A673 (cell line): ENCODE results near the gene ATG2B. TPM values are rescaled to one million over a fixed set of nuclear protein-coding genes. Genes with fewer than 3 reads are reported as not detected.

Source experiments
- BruUV-seq: library from RNA; stranded (reverse); fragments of 400-500 nt; replicated peaks from 2 replicates; lab custom pipeline; 2021; lab: Mats Ljungman, UMichigan
- CTCF ChIA-PET: fragments of 300-600 bp; sonication (Branson Sonifier 250); formaldehyde crosslinking; loops from one replicate; lab custom pipeline; 2022; ENCODE audit warnings: antibody characterized with exemption; lab: Charles Lee
- POLR2A ChIA-PET: fragments of 300-600 bp; sonication (Branson Sonifier 250); formaldehyde crosslinking; loops from one replicate; lab custom pipeline; 2022; ENCODE audit warnings: antibody characterized with exemption; ENCODE audit not compliant: low non-redundant PET; lab: Charles Lee
- DNase-seq: peaks from one replicate; pipeline ENCODE4 v3.0.0-alpha.2; 2015; ENCODE audit warnings: low spot score
- H3K27ac ChIP-seq: fragments of 200-600 bp; sonication (generic); 2 replicates; pipeline ENCODE4 v1.5.1; 2016; ENCODE audit warnings: mixed run types, low read depth, mild to moderate bottlenecking, mixed read lengths, antibody characterized with exemption, low read length; ENCODE audit not compliant: poor library complexity, severe bottlenecking
- H3K27me3 ChIP-seq: fragments of 200-600 bp; sonication (generic); replicated peaks from 2 replicates; pipeline ENCODE4 v1.6.1; 2017; ENCODE audit warnings: mixed run types, low read depth, mild to moderate bottlenecking, mixed read lengths, antibody characterized with exemption, low read length; ENCODE audit not compliant: insufficient read depth, poor library complexity
- H3K36me3 ChIP-seq: fragments of 200-600 bp; sonication (generic); 2 replicates; pipeline ENCODE4 v1.6.1; 2016; ENCODE audit warnings: mixed run types, mild to moderate bottlenecking, mixed read lengths, antibody characterized with exemption, low read length; ENCODE audit not compliant: insufficient read depth, poor library complexity, severe bottlenecking
- H3K4me1 ChIP-seq: fragments of 200-600 bp; sonication (generic); 2 replicates; pipeline ENCODE4 v1.6.1; 2017; ENCODE audit warnings: mixed run types, mild to moderate bottlenecking, mixed read lengths, antibody characterized with exemption, low read length; ENCODE audit not compliant: insufficient read depth, poor library complexity, severe bottlenecking
- H3K4me3 ChIP-seq: fragments of 200-600 bp; sonication (generic); 2 replicates; pipeline ENCODE4 v1.5.1; 2016; ENCODE audit warnings: low read depth, mixed run types, mild to moderate bottlenecking, mixed read lengths, low read length; ENCODE audit not compliant: poor library complexity, severe bottlenecking
- H3K9me3 ChIP-seq: fragments of 200-600 bp; sonication (generic); 2 replicates; pipeline ENCODE4 v1.6.1; 2016; ENCODE audit warnings: mixed run types, low read depth, mild to moderate bottlenecking, mixed read lengths, antibody characterized with exemption, low read length; ENCODE audit not compliant: poor library complexity, severe bottlenecking
- EZH2 ChIP-seq: fragments of 200-600 bp; sonication (generic); IDR thresholded peaks from 2 replicates; pipeline ENCODE4 v1.6.1; 2017; ENCODE audit warnings: borderline replicate concordance, low read depth, mild to moderate bottlenecking, mixed read lengths, antibody characterized with exemption, low read length; ENCODE audit not compliant: poor library complexity, severe bottlenecking
- intact Hi-C: fragments of 100-400 bp; cut with micrococcal nuclease; formaldehyde crosslinking; loops from one replicate; pipeline ENCODE4 v1.10.0; 2022; ENCODE audit not compliant: unreplicated experiment
- total RNA-seq: library from RNA; stranded (reverse); gene quantifications from 2 replicates; pipeline ENCODE4 v1.2.3, GENCODE V29; 2021
- TF ChIP-seq, protein P1 (sequence below): fragments of 300-800, 200-600 bp; sonication (generic); conservative IDR thresholded peaks from 2 replicates; pipeline ENCODE4 v1.5.1; 2017; ENCODE audit warnings: low read depth, mild to moderate bottlenecking, antibody characterized with exemption, low read length, moderate library complexity, mixed read lengths

The ATG2B gene
- total RNA-seq, 1 experiment from 2014 or later: 22.7 TPM

DNA sequence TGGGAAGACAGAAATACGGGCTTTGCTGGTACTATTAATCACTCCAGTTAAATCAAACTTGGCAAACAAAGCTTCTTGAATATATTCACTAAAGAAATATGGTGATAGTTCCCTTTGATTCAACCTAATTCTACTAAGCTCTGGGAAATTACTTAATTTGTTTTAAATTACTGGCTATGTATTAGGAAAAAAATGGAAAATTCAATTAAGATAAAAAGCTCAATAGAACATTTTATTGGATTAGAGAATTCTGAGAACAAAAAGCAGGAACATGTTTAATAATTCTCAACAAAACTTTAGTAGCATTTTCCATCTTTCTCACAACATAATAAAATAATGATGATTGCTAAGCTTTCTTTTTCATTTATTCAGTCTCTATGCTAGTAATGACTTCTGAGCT, 76.9 kb downstream of the ATG2B start:
- POLR2A ChIA-PET: interaction anchor here (0.6 kb wide), 1 partner anchor 139 kb away, joined by 4 read pairs; no protein-coding TSS in a partner anchor
- BruUV-seq: no TSS peak
- intact Hi-C loops: no loop called here
- no peak for TF ChIP-seq EZH2
- TF ChIP-seq, protein P1, sequence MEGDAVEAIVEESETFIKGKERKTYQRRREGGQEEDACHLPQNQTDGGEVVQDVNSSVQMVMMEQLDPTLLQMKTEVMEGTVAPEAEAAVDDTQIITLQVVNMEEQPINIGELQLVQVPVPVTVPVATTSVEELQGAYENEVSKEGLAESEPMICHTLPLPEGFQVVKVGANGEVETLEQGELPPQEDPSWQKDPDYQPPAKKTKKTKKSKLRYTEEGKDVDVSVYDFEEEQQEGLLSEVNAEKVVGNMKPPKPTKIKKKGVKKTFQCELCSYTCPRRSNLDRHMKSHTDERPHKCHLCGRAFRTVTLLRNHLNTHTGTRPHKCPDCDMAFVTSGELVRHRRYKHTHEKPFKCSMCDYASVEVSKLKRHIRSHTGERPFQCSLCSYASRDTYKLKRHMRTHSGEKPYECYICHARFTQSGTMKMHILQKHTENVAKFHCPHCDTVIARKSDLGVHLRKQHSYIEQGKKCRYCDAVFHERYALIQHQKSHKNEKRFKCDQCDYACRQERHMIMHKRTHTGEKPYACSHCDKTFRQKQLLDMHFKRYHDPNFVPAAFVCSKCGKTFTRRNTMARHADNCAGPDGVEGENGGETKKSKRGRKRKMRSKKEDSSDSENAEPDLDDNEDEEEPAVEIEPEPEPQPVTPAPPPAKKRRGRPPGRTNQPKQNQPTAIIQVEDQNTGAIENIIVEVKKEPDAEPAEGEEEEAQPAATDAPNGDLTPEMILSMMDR: no peak
- DNase-seq: no peak
- no peaks in the 10 kb centered on the region for H3K27me3 ChIP-seq
- H3K4me3 ChIP-seq: no peak overlapping the region
- no peaks in the 10 kb centered on the region for H3K4me1 ChIP-seq
- no peaks in the 10 kb centered on the region for H3K9me3 ChIP-seq
- H3K27ac ChIP-seq: no peak overlapping the region
- CTCF ChIA-PET: no interaction called here
- H3K36me3 ChIP-seq: peaks cover 6% of the 10 kb centered on the region

DNA sequence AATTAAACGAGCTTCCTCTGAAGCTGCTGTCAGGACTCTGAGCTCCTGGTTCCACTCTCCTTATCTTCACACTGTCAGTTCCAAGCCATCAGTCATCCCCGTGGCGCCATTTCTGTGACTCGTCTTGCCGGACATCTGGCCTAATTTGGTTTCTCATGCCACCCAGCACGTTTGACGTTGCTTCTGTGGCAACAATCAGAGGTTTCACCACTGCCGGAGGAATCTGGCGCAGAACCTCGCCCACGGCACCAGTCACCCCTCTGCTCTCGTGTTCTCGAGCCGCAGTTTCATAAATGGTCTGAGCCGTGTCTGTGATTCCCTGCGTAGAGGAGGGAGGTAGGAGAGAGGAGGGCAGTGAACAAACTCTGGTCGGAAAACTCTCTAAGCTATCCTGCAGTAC, 77.5 kb downstream of the ATG2B start:
- Histone ChIP-seq H3K4me3 (no peak overlapping the region), H3K36me3 (peaks cover 5% of the 10 kb centered on the region), H3K4me1 (no peaks in the 10 kb centered on the region), H3K27me3 (no peaks in the 10 kb centered on the region), H3K9me3 (no peaks in the 10 kb centered on the region), H3K27ac (no peak overlapping the region)
- BruUV-seq: no TSS peak
- intact Hi-C loops: no loop called here
- POLR2A ChIA-PET: interaction anchor here (0.6 kb wide), 1 partner anchor 138 kb away, joined by 4 read pairs; no protein-coding TSS in a partner anchor
- CTCF ChIA-PET: no interaction called here
- no peak for DNase-seq
- TF ChIP-seq, protein P1: no peak
- no peak for TF ChIP-seq EZH2

DNA sequence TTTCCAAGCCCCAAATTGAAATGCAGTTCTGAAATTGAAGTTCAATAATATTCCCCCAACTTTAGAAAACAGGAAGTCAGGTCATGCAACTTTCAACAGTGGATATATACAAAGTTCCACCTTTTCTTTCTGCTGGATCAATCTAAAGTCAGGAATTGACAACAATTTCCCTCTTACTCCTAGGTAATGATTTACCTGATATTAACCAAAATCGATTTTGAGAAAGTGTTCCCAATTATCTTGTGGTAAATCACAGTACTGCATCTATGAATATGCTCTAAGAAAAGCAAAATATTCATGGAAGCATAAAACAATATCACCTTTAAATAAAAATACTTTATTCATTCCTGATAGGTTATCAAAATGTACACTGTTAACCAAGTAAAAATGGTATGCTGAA, 78.7 kb downstream of the ATG2B start:
- no peaks in the 10 kb centered on the region for H3K4me1 ChIP-seq
- no peaks in the 10 kb centered on the region for H3K9me3 ChIP-seq
- H3K27me3 ChIP-seq: no peaks in the 10 kb centered on the region
- no peak overlapping the region for H3K4me3 ChIP-seq
- no peak for TF ChIP-seq EZH2
- TF ChIP-seq, protein P1: no peak
- ChIA-PET POLR2A (no interaction called here), CTCF (no interaction called here)
- H3K27ac ChIP-seq: no peak overlapping the region
- no TSS peak for BruUV-seq
- DNase-seq: no peak
- no peaks in the 10 kb centered on the region for H3K36me3 ChIP-seq
- intact Hi-C loops: no loop called here
